NB4 (cell line): ENCODE data around the gene CMIP.

Experiments
- MYC ChIP-seq: IDR thresholded peaks from 2 replicates; pipeline ENCODE4 v1.6.1; 2011; ENCODE audit warnings: low read depth, low read length
- POLR2A ChIP-seq: IDR thresholded peaks from 2 replicates; pipeline ENCODE4 v1.6.1; 2011; ENCODE audit warnings: mild to moderate bottlenecking; ENCODE audit not compliant: insufficient read length; ENCODE audit errors: extremely low read depth
- TF ChIP-seq, protein P1 (sequence below): IDR thresholded peaks from one replicate; pipeline ENCODE4 v1.5.1; 2012; ENCODE audit warnings: low read depth, low read length
- TF ChIP-seq, protein P2 (sequence below): IDR thresholded peaks from 2 replicates; pipeline ENCODE4 v1.6.1; 2011; ENCODE audit warnings: low read depth, low read length

DNA sequence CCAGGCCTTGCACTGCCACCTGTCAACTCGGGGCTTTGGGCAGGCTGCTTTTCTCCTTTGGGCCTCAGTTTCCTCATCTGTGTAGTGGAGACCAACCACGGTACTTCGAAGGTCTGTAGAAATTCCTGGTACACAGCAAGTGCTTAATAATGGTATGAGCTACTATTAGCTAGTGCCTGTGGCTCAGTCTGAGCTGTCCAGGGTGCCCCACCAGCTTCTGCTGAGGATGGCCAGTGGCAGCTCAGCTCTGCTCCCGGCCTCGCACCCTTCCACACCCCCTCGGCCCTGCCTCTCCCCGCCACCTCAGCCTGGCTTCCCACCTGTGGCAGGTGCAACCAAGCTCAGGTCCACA is 308.2 kb downstream of the CMIP start:
- TF ChIP-seq, protein P1, sequence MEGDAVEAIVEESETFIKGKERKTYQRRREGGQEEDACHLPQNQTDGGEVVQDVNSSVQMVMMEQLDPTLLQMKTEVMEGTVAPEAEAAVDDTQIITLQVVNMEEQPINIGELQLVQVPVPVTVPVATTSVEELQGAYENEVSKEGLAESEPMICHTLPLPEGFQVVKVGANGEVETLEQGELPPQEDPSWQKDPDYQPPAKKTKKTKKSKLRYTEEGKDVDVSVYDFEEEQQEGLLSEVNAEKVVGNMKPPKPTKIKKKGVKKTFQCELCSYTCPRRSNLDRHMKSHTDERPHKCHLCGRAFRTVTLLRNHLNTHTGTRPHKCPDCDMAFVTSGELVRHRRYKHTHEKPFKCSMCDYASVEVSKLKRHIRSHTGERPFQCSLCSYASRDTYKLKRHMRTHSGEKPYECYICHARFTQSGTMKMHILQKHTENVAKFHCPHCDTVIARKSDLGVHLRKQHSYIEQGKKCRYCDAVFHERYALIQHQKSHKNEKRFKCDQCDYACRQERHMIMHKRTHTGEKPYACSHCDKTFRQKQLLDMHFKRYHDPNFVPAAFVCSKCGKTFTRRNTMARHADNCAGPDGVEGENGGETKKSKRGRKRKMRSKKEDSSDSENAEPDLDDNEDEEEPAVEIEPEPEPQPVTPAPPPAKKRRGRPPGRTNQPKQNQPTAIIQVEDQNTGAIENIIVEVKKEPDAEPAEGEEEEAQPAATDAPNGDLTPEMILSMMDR: no peak
- no peak for TF ChIP-seq POLR2A
- no peak for TF ChIP-seq MYC
- TF ChIP-seq, protein P2, sequence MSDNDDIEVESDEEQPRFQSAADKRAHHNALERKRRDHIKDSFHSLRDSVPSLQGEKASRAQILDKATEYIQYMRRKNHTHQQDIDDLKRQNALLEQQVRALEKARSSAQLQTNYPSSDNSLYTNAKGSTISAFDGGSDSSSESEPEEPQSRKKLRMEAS: no peak
